HepG2 (cell line): ENCODE results near the gene CCDC136. TPM values are rescaled to one million over a fixed set of nuclear protein-coding genes. Genes with fewer than 3 reads are reported as not detected.

Source experiments
- ATAC-seq: fragments of 200-7000 bp; cut with Tn5 transposase; 3 replicates; pipeline ENCODE4 v1.9.1; 2020; ENCODE audit warnings: mild to moderate bottlenecking, moderate library complexity
- BruUV-seq: library from RNA; stranded (reverse); fragments of 400-500 nt; replicated peaks from 2 replicates; lab custom pipeline; 2021; lab: Mats Ljungman, UMichigan
- CTCF ChIA-PET: fragments of 300-600 bp; formaldehyde crosslinking; extraction: SDS; loops from one replicate; lab custom pipeline; 2021; ENCODE audit warnings: low total read pairs, inconsistent platforms, low intra/inter-chr PET ratio; lab: Yijun Ruan, JAX
- POLR2A ChIA-PET: fragments of 350-600 bp; sonication (Branson Sonifier 250); formaldehyde crosslinking; loops from one replicate; lab custom pipeline; 2020; ENCODE audit warnings: antibody characterized with exemption, inconsistent platforms; lab: Yijun Ruan, JAX
- DNase-seq: peaks from one replicate; pipeline ENCODE4 v3.0.0-alpha.2; 2015; ENCODE audit warnings: low spot score
- FAIRE-seq: peaks from 3 replicates; lab custom pipeline; 2011; peaks lifted over from hg19 to GRCh38; lab: Jason Lieb, UNC
- H2AFZ ChIP-seq: one replicate; pipeline ENCODE4 v1.6.1; 2011; ENCODE audit warnings: low read length, inconsistent platforms
- H3K27ac ChIP-seq: fragments of 300-600 bp; 3 replicates; pipeline ENCODE4 v1.8.0; 2011; ENCODE audit warnings: mixed run types, mild to moderate bottlenecking, mixed read lengths, low read length, inconsistent platforms; ENCODE audit not compliant: insufficient read depth; ENCODE audit errors: extremely low read length
- H3K27me3 ChIP-seq, 2 experiments: fragments of 200-600 bp in 1 of 2; 2 replicates in 1 of 2; 3 replicates in 1 of 2; pipeline versions ENCODE4 v1.6.0 to v1.8.0; 2011; ENCODE audit warnings: low read length in 2 of 2, mild to moderate bottlenecking in 2 of 2, moderate library complexity in 2 of 2, inconsistent platforms in 1 of 2; ENCODE audit not compliant: insufficient read depth in 2 of 2, control insufficient read depth in 1 of 2
- H3K36me3 ChIP-seq, 2 experiments: fragments of 200-600 bp in 1 of 2; replicated peaks in 1 of 2; 2 replicates in 1 of 2; 3 replicates in 1 of 2; pipeline versions ENCODE4 v1.5.1 to v1.8.0; 2011; ENCODE audit warnings: low read length in 2 of 2, inconsistent platforms in 1 of 2; ENCODE audit not compliant: insufficient read depth in 2 of 2, control insufficient read depth in 1 of 2
- H3K4me1 ChIP-seq: 2 replicates; pipeline ENCODE4 v1.5.1; 2012; ENCODE audit warnings: low read length, inconsistent platforms; ENCODE audit not compliant: insufficient read depth
- H3K4me2 ChIP-seq: 2 replicates; pipeline ENCODE4 v1.6.0; 2011; ENCODE audit warnings: low read depth, low read length, inconsistent platforms
- H3K4me3 ChIP-seq, 3 experiments: fragments of 200-600 bp in 1 of 3; sonication (generic), shearing (Covaris generic) in 1 of 3; replicated peaks in 1 of 3; 2 replicates each; pipeline ENCODE4 v1.5.1; 2011 to 2016; ENCODE audit warnings: low read length in 3 of 3, inconsistent platforms in 2 of 3, low read depth in 2 of 3, mild to moderate bottlenecking in 2 of 3, control low read depth in 1 of 3, mixed read lengths in 1 of 3; ENCODE audit not compliant: insufficient read depth in 1 of 3
- H3K79me2 ChIP-seq: one replicate; pipeline ENCODE4 v1.6.1; 2011; ENCODE audit warnings: low read length, inconsistent platforms; ENCODE audit not compliant: insufficient read depth
- H3K9ac ChIP-seq: 2 replicates; pipeline ENCODE4 v1.6.0; 2011; ENCODE audit warnings: mild to moderate bottlenecking, low read depth, low read length, inconsistent platforms; ENCODE audit not compliant: insufficient read depth
- H3K9me3 ChIP-seq: 2 replicates; pipeline ENCODE4 v1.5.1; 2012; ENCODE audit warnings: mild to moderate bottlenecking, low read length
- H4K20me1 ChIP-seq: 2 replicates; pipeline ENCODE4 v1.6.0; 2011; ENCODE audit warnings: inconsistent platforms, mild to moderate bottlenecking, low read length, moderate library complexity; ENCODE audit not compliant: insufficient read depth
- CAMTA2 ChIP-seq: sonication (generic); formaldehyde crosslinking; IDR thresholded peaks from 2 replicates; pipeline ENCODE4 v1.4.0; 2020; ENCODE audit warnings: mild to moderate bottlenecking, missing genetic modification reagents, borderline replicate concordance
- CENPT ChIP-seq: sonication (generic); formaldehyde crosslinking; IDR thresholded peaks from 2 replicates; pipeline ENCODE4 v1.8.0; 2022; ENCODE audit warnings: low read depth, mild to moderate bottlenecking, moderate library complexity, missing genetic modification reagents
- FOXA1 ChIP-seq, 2 experiments: fragments of 450-650 bp in 1 of 2; sonication (generic) in 1 of 2; formaldehyde crosslinking in 1 of 2; IDR thresholded peaks; 2 replicates each; pipeline versions ENCODE4 v1.4.0 to v1.6.1; 2016 to 2020; ENCODE audit warnings: missing genetic modification reagents in 1 of 2
- GPN1 ChIP-seq: sonication (generic); formaldehyde crosslinking; IDR thresholded peaks from 2 replicates; pipeline ENCODE4 v1.5.1; 2020; ENCODE audit warnings: missing genetic modification reagents, borderline replicate concordance
- KLF11 ChIP-seq: IDR thresholded peaks from 2 replicates; pipeline ENCODE4 v1.6.1; 2016; ENCODE audit warnings: missing compliant biosample characterization
- MXI1 ChIP-seq: IDR thresholded peaks from 3 replicates; pipeline ENCODE4 v1.6.1; 2012; ENCODE audit warnings: low read depth, low read length, inconsistent platforms, borderline replicate concordance
- SETDB1 ChIP-seq: sonication (generic); formaldehyde crosslinking; IDR thresholded peaks from 2 replicates; pipeline ENCODE4 v1.5.1; 2020; ENCODE audit warnings: missing genetic modification reagents, mild to moderate bottlenecking, borderline replicate concordance
- SMAD9 ChIP-seq: sonication (generic); formaldehyde crosslinking; IDR thresholded peaks from 2 replicates; pipeline ENCODE4 v1.5.1; 2020; ENCODE audit warnings: mild to moderate bottlenecking, missing genetic modification reagents
- ZBTB40 ChIP-seq, 2 experiments: fragments of 450-650 bp in 1 of 2; sonication (generic) in 1 of 2; formaldehyde crosslinking in 1 of 2; IDR thresholded peaks; 2 replicates each; pipeline versions ENCODE4 v1.6.1 to v1.8.0; 2016 to 2022; ENCODE audit warnings: antibody characterized with exemption in 1 of 2, mild to moderate bottlenecking in 1 of 2, missing genetic modification reagents in 1 of 2
- ZMAT3 ChIP-seq: sonication (generic); formaldehyde crosslinking; conservative IDR thresholded peaks from 2 replicates; pipeline ENCODE4 v1.7.0; 2021; ENCODE audit warnings: missing genetic modification reagents
- ZNF800 ChIP-seq: sonication (generic); formaldehyde crosslinking; IDR thresholded peaks from 2 replicates; pipeline ENCODE4 v1.4.0; 2020; ENCODE audit warnings: missing genetic modification reagents
- WGBS: methylation state at CpG from one replicate; pipeline ENCODE4 v1.1.6; 2017; ENCODE audit warnings: low lambda C conversion rate; 5-methylcytosine and 5-hydroxymethylcytosine counted together
- in situ Hi-C: cut with HindIII; loops from 2 replicates; pipeline ENCODE4 v1.10.0; 2017; ENCODE audit warnings: low pct_unique_long_range_greater_than_20kb; ENCODE audit not compliant: extremely low pct_ligation_motif_present
- intact Hi-C: fragments of 100-400 bp; cut with micrococcal nuclease; formaldehyde crosslinking; loops from one replicate; pipeline ENCODE4 v1.10.0; 2022; ENCODE audit not compliant: unreplicated experiment
- polyA plus RNA-seq, 8 experiments: library from polyadenylated mRNA; depleted of rRNA in 3 of 8; stranded (reverse) in 7 of 8; unstranded in 1 of 8; fragments of >200 nt; fragmentation: Illumina TruSeq in 4 of 8; extraction: Trizol in 4 of 8; gene quantifications; 2 replicates each; pipeline versions ENCODE4 v1.2.1 to v1.2.3, GENCODE V29; 2011 to 2016; ENCODE audit warnings: low read depth in 4 of 8, missing spikeins in 1 of 8, mixed read lengths in 1 of 8; ENCODE audit not compliant: insufficient read depth in 1 of 8
- total RNA-seq, 5 experiments: library from RNA; depleted of rRNA; stranded (reverse); fragments of >200 nt; fragmentation: Illumina TruSeq; extraction: Trizol; gene quantifications; 2 replicates each; pipeline ENCODE4 v1.2.3, GENCODE V29; 2016; ENCODE audit warnings: low read depth in 1 of 5
- TF ChIP-seq, protein P1 (sequence below): sonication (generic); formaldehyde crosslinking; IDR thresholded peaks from 2 replicates; pipeline ENCODE4 v1.4.0; 2020; ENCODE audit warnings: mild to moderate bottlenecking, missing genetic modification reagents, borderline replicate concordance

The CCDC136 gene
- total and polyA plus RNA-seq, 2 of the 13 experiments (the other 11 are each of a cell fraction or from before 2014, with no cell fraction given) = 0.04 to 0.38 TPM

DNA sequence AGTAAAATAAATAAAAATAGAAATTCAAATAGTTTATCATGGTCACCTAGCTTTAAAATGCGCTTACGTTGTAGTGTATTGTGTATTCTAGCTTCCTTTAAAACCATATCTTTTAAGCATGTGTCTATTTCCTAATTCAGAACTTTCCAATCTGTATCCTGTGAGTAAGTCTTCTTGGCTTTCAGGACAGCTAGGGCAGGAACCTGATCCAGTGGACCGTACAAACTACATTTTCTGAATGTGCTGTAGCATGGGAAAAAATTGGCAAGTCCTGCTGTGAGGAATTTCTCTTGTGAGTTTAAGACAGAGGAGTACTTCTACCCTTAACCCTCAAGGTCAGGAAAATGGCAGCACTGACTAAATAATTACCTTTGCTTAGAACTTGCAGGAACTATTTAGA is 28.2 kb upstream of the CCDC136 start:
- FAIRE-seq = no peak
- TF ChIP-seq MXI1 (no peak), CENPT (CRISPR knock-in tag) (no peak), SETDB1 (CRISPR knock-in tag) (no peak), SMAD9 (CRISPR knock-in tag) (no peak), ZMAT3 (CRISPR knock-in tag) (no peak), ZNF800 (CRISPR knock-in tag) (no peak), GPN1 (CRISPR knock-in tag) (no peak), CAMTA2 (CRISPR knock-in tag) (no peak), ZBTB40 (IDR thresholded peaks at IDR 0.05) (no peak), ZBTB40 (CRISPR knock-in tag; IDR thresholded peaks at IDR 0.05) (no peak), FOXA1 (IDR thresholded peaks at IDR 0.05) (no peak), FOXA1 (CRISPR knock-in tag; IDR thresholded peaks at IDR 0.05) (no peak), KLF11 (CRISPR knock-in tag) (no peak)
- TF ChIP-seq, protein P1, sequence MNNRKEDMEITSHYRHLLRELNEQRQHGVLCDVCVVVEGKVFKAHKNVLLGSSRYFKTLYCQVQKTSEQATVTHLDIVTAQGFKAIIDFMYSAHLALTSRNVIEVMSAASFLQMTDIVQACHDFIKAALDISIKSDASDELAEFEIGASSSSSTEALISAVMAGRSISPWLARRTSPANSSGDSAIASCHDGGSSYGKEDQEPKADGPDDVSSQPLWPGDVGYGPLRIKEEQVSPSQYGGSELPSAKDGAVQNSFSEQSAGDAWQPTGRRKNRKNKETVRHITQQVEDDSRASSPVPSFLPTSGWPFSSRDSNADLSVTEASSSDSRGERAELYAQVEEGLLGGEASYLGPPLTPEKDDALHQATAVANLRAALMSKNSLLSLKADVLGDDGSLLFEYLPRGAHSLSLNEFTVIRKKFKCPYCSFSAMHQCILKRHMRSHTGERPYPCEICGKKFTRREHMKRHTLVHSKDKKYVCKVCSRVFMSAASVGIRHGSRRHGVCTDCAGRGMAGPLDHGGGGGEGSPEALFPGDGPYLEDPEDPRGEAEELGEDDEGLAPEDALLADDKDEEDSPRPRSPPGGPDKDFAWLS (CRISPR knock-in tag) = no peak

More for the DNA sequence above, 28.2 kb upstream of the CCDC136 start:
- ChIA-PET CTCF (no interaction called here), POLR2A (no interaction called here)
- Histone ChIP-seq H3K9me3 (no peaks in the 10 kb centered on the region), H3K4me2 (no peak overlapping the region), H3K27me3 (no peaks in the 10 kb centered on the region), H4K20me1 (0 out of 2 replicates have a peak, but pooled peaks cover 3% of the 10 kb centered on the region), H3K4me1 (no peaks in the 10 kb centered on the region), H3K79me2 (peaks cover 2% of the 10 kb centered on the region), H3K9ac (no peak overlapping the region), H2AFZ (no peak overlapping the region), H3K36me3 (peaks cover 14 to 72% of the 10 kb centered on the region in 2 experiments), H3K4me3 (no peak overlapping the region), H3K27ac (no peak overlapping the region)
- no peak for ATAC-seq
- WGBS = 96% methylated on average over 3 of the region's 3 CpGs
- DNase-seq = no peak
- BruUV-seq = no TSS peak
- in situ Hi-C loops = no loop called here
- intact Hi-C loops = no loop called here
